Natural killer cell (primary cell): Measurements from ENCODE around the gene MAN2C1. TPM values are rescaled to one million over a fixed set of nuclear protein-coding genes. Genes with fewer than 3 reads are reported as not detected.
"Not testable (repeated sequence)": the region's sequence is repeated elsewhere in the genome, so short reads cannot be mapped to it uniquely, and the experiment has no call there.

ENCODE experiments used
- ATAC-seq, 3 donors: fragments of 150-1000 bp in 2 of 3; fragments of 200-7000 bp in 1 of 3; cut with Tn5 transposase; 1 replicate in 1 of 3; 2 replicates in 2 of 3; pipeline ENCODE4 v1.10.0; 2021; ENCODE audit warnings: mild to moderate bottlenecking in 2 of 3, moderate library complexity in 2 of 3
- DNase-seq, 2 donors: peaks; one replicate each; pipeline versions ENCODE4 v3.0.0 to v3.0.0-alpha.2; 2013 to 2021; ENCODE audit warnings: mixed read lengths in 1 of 2
- H3K27ac ChIP-seq: one replicate; pipeline ENCODE4 v1.5.1; 2013; ENCODE audit warnings: mild to moderate bottlenecking, low read length
- H3K27me3 ChIP-seq: one replicate; pipeline ENCODE4 v1.6.1; 2013; ENCODE audit warnings: low read length; ENCODE audit not compliant: control insufficient read depth, insufficient read depth
- H3K36me3 ChIP-seq: one replicate; pipeline ENCODE4 v1.6.1; 2013; ENCODE audit warnings: low read length; ENCODE audit not compliant: control insufficient read depth, insufficient read depth
- H3K4me1 ChIP-seq: one replicate; pipeline ENCODE4 v1.6.1; 2013; ENCODE audit warnings: low read length; ENCODE audit not compliant: control insufficient read depth, insufficient read depth
- H3K4me3 ChIP-seq: one replicate; pipeline ENCODE4 v1.5.1; 2013; ENCODE audit warnings: low read length
- H3K9me3 ChIP-seq: one replicate; pipeline ENCODE4 v1.6.1; 2013; ENCODE audit warnings: low read length; ENCODE audit not compliant: control insufficient read depth, insufficient read depth
- H3K27ac Mint-ChIP-seq, 2 donors: one replicate each; pipeline ENCODE4 v1.8.0; 2022; ENCODE audit warnings: mild to moderate bottlenecking in 2 of 2, mixed read lengths in 2 of 2, moderate library complexity in 1 of 2
- H3K27me3 Mint-ChIP-seq, 2 donors: one replicate each; pipeline ENCODE4 v1.8.0; 2022; ENCODE audit warnings: low read depth in 2 of 2, mixed read lengths in 2 of 2
- H3K36me3 Mint-ChIP-seq: one replicate; pipeline ENCODE4 v1.8.0; 2022; ENCODE audit warnings: mixed read lengths
- H3K4me1 Mint-ChIP-seq, 2 donors: one replicate each; pipeline ENCODE4 v1.8.0; 2022; ENCODE audit warnings: mixed read lengths in 2 of 2
- H3K4me3 Mint-ChIP-seq: one replicate; pipeline ENCODE4 v1.8.0; 2022; ENCODE audit warnings: mild to moderate bottlenecking, moderate library complexity, mixed read lengths
- H3K9me3 Mint-ChIP-seq, 2 donors: one replicate each; pipeline ENCODE4 v1.8.0; 2022; ENCODE audit warnings: mixed read lengths in 2 of 2
- CTCF ChIP-seq: fragments of 200-600 bp; IDR thresholded peaks from one replicate; pipeline ENCODE4 v1.8.0; 2022; ENCODE audit warnings: antibody characterized with exemption
- WGBS: methylation state at CpG from one replicate; pipeline ENCODE4 v1.1.7; 2013; ENCODE audit warnings: missing lambda C conversion rate; ENCODE audit not compliant: insufficient coverage; 5-methylcytosine and 5-hydroxymethylcytosine counted together
- intact Hi-C: fragments of 100-400 bp; cut with micrococcal nuclease; formaldehyde crosslinking; loops from one replicate; pipeline ENCODE4 v1.14.2; 2022
- total RNA-seq, 4 donors: library from RNA; stranded (reverse); fragments of 120-200 nt in 1 of 4; gene quantifications; one replicate each; pipeline versions ENCODE4 v1.2.3 to v1.2.4, GENCODE V29; 2013 to 2022

Gene MAN2C1
- total RNA-seq, 3 donors from 2014 or later (not counting 1 experiment from before 2014, with no cell fraction given): 375 to 476 (median 385) TPM

GRCh38 chr15:75327005-75327404 is 41.4 kb downstream of the MAN2C1 start:
- Histone ChIP-seq H3K4me3 (no peak overlapping the region), H3K9me3 (no peaks in the 10 kb centered on the region), H3K36me3 (no peaks in the 10 kb centered on the region), H3K4me1 (no peaks in the 10 kb centered on the region), H3K27me3 (no peaks in the 10 kb centered on the region), H3K27ac (no peak overlapping the region)
- Mint-ChIP-seq H3K9me3 (no peaks in the 10 kb centered on the region), H3K27ac (no peak overlapping the region), H3K27me3 (peaks cover 0 to 3% of the 10 kb centered on the region in 2 donors), H3K4me3 (no peak overlapping the region), H3K36me3 (no peaks in the 10 kb centered on the region), H3K4me1 (peaks cover 1 to 3% of the 10 kb centered on the region in 2 donors)
- 87% methylated on average over 4 of the region's 4 CpGs for WGBS
- intact Hi-C loops: no loop called here
- DNase-seq (no peak), ATAC-seq (no peak)
- no peak for TF ChIP-seq CTCF

- no peak for ATAC-seq
- Histone ChIP-seq H3K4me1 (no peaks in the 10 kb centered on the region), H3K4me3 (no peak overlapping the region), H3K27me3 (no peaks in the 10 kb centered on the region), H3K9me3 (no peaks in the 10 kb centered on the region), H3K36me3 (no peaks in the 10 kb centered on the region), H3K27ac (no peak overlapping the region)
- no peak overlapping the region for H3K4me3 Mint-ChIP-seq
- H3K9me3 Mint-ChIP-seq: no peaks in the 10 kb centered on the region
- intact Hi-C loops: no loop called here
- no peaks in the 10 kb centered on the region for H3K4me1 Mint-ChIP-seq
- H3K27ac Mint-ChIP-seq: no peak overlapping the region
- 73% methylated on average over 2 of the region's 4 CpGs for WGBS
- no peak for DNase-seq
- TF ChIP-seq CTCF: no peak
- H3K27me3 Mint-ChIP-seq: peaks cover 0 to 7% of the 10 kb centered on the region in 2 donors
- H3K36me3 Mint-ChIP-seq: no peaks in the 10 kb centered on the region
Measured at GRCh38 chr15:75325922-75326321, 42.5 kb downstream of the MAN2C1 start.

GRCh38 chr15:75321711-75322110 is 46.7 kb downstream of the MAN2C1 start:
- intact Hi-C loops: no loop called here
- ATAC-seq: no peak
- H3K4me3 Mint-ChIP-seq: no peak overlapping the region
- Histone ChIP-seq H3K27ac (no peak overlapping the region), H3K4me3 (no peak overlapping the region), H3K36me3 (no peaks in the 10 kb centered on the region), H3K4me1 (no peaks in the 10 kb centered on the region), H3K27me3 (no peaks in the 10 kb centered on the region), H3K9me3 (no peaks in the 10 kb centered on the region)
- no peaks in the 10 kb centered on the region for H3K4me1 Mint-ChIP-seq
- H3K9me3 Mint-ChIP-seq: no peaks in the 10 kb centered on the region
- H3K36me3 Mint-ChIP-seq: no peaks in the 10 kb centered on the region
- peaks cover 0 to 4% of the 10 kb centered on the region in 2 donors for H3K27me3 Mint-ChIP-seq
- H3K27ac Mint-ChIP-seq: no peak overlapping the region
- 86% methylated on average over 6 of the region's 6 CpGs for WGBS
- no peak for TF ChIP-seq CTCF
- DNase-seq: no peak

- H3K4me3 ChIP-seq, H3K9me3 ChIP-seq, H3K4me1 Mint-ChIP-seq, intact Hi-C loops, ATAC-seq, DNase-seq, H3K27ac Mint-ChIP-seq, H3K4me3 Mint-ChIP-seq, H3K9me3 Mint-ChIP-seq, H3K27me3 ChIP-seq, H3K4me1 ChIP-seq, H3K27me3 Mint-ChIP-seq, H3K27ac ChIP-seq, H3K36me3 Mint-ChIP-seq, H3K36me3 ChIP-seq: not testable (repeated sequence)
- WGBS: 90% methylated on average over 4 of the region's 5 CpGs
Measured at GRCh38 chr15:75319231-75319897, 49.0 kb downstream of the MAN2C1 start.
